Measurements from ENCODE around the gene MACC1. TPM values are rescaled to one million over a fixed set of nuclear protein-coding genes. Genes with fewer than 3 reads are reported as not detected.
"Not testable (repeated sequence)": the region's sequence is repeated elsewhere in the genome, so short reads cannot be mapped to it uniquely, and the experiment has no call there.

Gene MACC1
- total and polyA plus RNA-seq, 10 of the 15 experiments (the other 5 are each of a cell fraction or from before 2014, with no cell fraction given): 6.0 to 61.1 (median 12.7) TPM

- Histone ChIP-seq H4K20me1 (ENCODE audit: control insufficient read depth, insufficient read depth) (no peaks in the 10 kb centered on the region), H3K9me3 (replicated peaks; ENCODE audit: control insufficient read depth, insufficient read depth, low read length) (no peaks in the 10 kb centered on the region), H3K27ac (ENCODE audit: control insufficient read depth, insufficient read depth) (no peak overlapping the region), H3K4me3 (no peak overlapping the region), H3K4me1 (ENCODE audit: control insufficient read depth, insufficient read depth, low read length) (no peaks in the 10 kb centered on the region), H3K27me3 (replicated peaks in 1 of 2; ENCODE audit: control insufficient read depth in 2 of 2, insufficient read depth in 2 of 2, low read length in 1 of 2) (no peaks in the 10 kb centered on the region), H3K9ac (ENCODE audit: control insufficient read depth, insufficient read depth, low read length) (no peak overlapping the region), H2AFZ (ENCODE audit: control insufficient read depth, low read depth, low read length) (no peak overlapping the region), H3K4me2 (ENCODE audit: control insufficient read depth, insufficient read depth) (no peak overlapping the region), H3K79me2 (ENCODE audit: control insufficient read depth, insufficient read depth, low read length) (no peaks in the 10 kb centered on the region), H3K36me3 (ENCODE audit: control insufficient read depth in 2 of 2, insufficient read depth in 2 of 2, low read length in 1 of 2) (no peaks in the 10 kb centered on the region)
- DNase-seq (ENCODE audit: low read depth, low spot score): no peak
- FAIRE-seq: no peak
- intact Hi-C loops (cut with micrococcal nuclease; ENCODE audit: unreplicated experiment): no loop called here
- RAD21 ChIA-PET (ENCODE audit: unreplicated experiment): no interaction called here
- TF ChIP-seq E2F8 (IDR thresholded peaks at IDR 0.05; ENCODE audit: low read depth, partially characterized antibody): no peak
- TF ChIP-seq SMAD5 (IDR thresholded peaks at IDR 0.05; ENCODE audit: low read depth): no peak
- no peak for TF ChIP-seq CBX5 (IDR thresholded peaks at IDR 0.05; ENCODE audit: low read depth)
- no peak for TF ChIP-seq SRF (IDR thresholded peaks at IDR 0.05; ENCODE audit: low read depth in 2 of 2, low read length in 2 of 2)
- TF ChIP-seq ZNF274 (IDR thresholded peaks at IDR 0.05; ENCODE audit: insufficient read depth, insufficient read length): no peak
- SMC1A ChIA-PET (ENCODE audit: uncharacterized antibody, unreplicated experiment): no interaction called here
- in situ Hi-C loops (cut with MboI): no loop called here
- POLR2A ChIA-PET: no interaction called here
- ATAC-seq: no peak
- BruUV-seq (replicated peaks): no TSS peak
- WGBS (ENCODE audit: insufficient coverage, insufficient replicate concordance, low lambda C conversion rate, missing lambda C conversion rate): 49% methylated on average over 8 of the region's 8 CpGs
- CTCF ChIA-PET: no interaction called here
Observed at GRCh38 chr7:20121404-20121803, 95.8 kb downstream of the MACC1 start.

GRCh38 chr7:20120611-20121168 lies 96.5 kb downstream of the MACC1 start:
- H3K36me3 ChIP-seq (ENCODE audit: control insufficient read depth in 2 of 2, insufficient read depth in 2 of 2, low read length in 1 of 2); ATAC-seq; H3K9ac ChIP-seq (ENCODE audit: control insufficient read depth, insufficient read depth, low read length); H2AFZ ChIP-seq (ENCODE audit: control insufficient read depth, low read depth, low read length); H3K9me3 ChIP-seq (replicated peaks; ENCODE audit: control insufficient read depth, insufficient read depth, low read length); H4K20me1 ChIP-seq (ENCODE audit: control insufficient read depth, insufficient read depth); POLR2A ChIA-PET; SMC1A ChIA-PET (ENCODE audit: uncharacterized antibody, unreplicated experiment); H3K27me3 ChIP-seq (replicated peaks in 1 of 2; ENCODE audit: control insufficient read depth in 2 of 2, insufficient read depth in 2 of 2, low read length in 1 of 2); BruUV-seq (replicated peaks); H3K4me2 ChIP-seq (ENCODE audit: control insufficient read depth, insufficient read depth); FAIRE-seq; H3K4me3 ChIP-seq; intact Hi-C loops (cut with micrococcal nuclease; ENCODE audit: unreplicated experiment); RAD21 ChIA-PET (ENCODE audit: unreplicated experiment); H3K4me1 ChIP-seq (ENCODE audit: control insufficient read depth, insufficient read depth, low read length); CTCF ChIA-PET; in situ Hi-C loops (cut with MboI); DNase-seq (ENCODE audit: low read depth, low spot score); H3K79me2 ChIP-seq (ENCODE audit: control insufficient read depth, insufficient read depth, low read length); H3K27ac ChIP-seq (ENCODE audit: control insufficient read depth, insufficient read depth): not testable (repeated sequence)
- WGBS (ENCODE audit: insufficient coverage, insufficient replicate concordance, low lambda C conversion rate, missing lambda C conversion rate): 77% methylated on average over 7 of the region's 7 CpGs

Data from GM12878 (cell line).